ENCODE data around the gene CYRIA.

Gene CYRIA

GRCh38 chr2:16621316-16621715 is 44.3 kb downstream of the CYRIA start:
- H3K4me1 ChIP-seq (ENCODE audit: control insufficient read depth in 1 of 2, insufficient read depth in 1 of 2, low read depth in 1 of 2, low read length in 1 of 2): peaks cover 74 to 75% of the 10 kb centered on the region in 2 experiments
- H3K9me3 ChIP-seq: no peaks in the 10 kb centered on the region
- TF ChIP-seq CTCF (IDR thresholded peaks at IDR 0.05): no peak
- peak overlapping the region; percentile 99 for H3K27ac ChIP-seq
- no peak overlapping the region for H3K4me3 ChIP-seq (ENCODE audit: low read depth in 1 of 2, low read length in 1 of 2)
- no peaks in the 10 kb centered on the region for H3K27me3 ChIP-seq
- H3K36me3 ChIP-seq: peaks cover 66% of the 10 kb centered on the region

GRCh38 chr2:16620590-16620989 is 45.0 kb downstream of the CYRIA start:
- peaks cover 74% of the 10 kb centered on the region for H3K36me3 ChIP-seq
- peak overlapping the region; percentile 99 for H3K27ac ChIP-seq
- H3K4me1 ChIP-seq (ENCODE audit: control insufficient read depth in 1 of 2, insufficient read depth in 1 of 2, low read depth in 1 of 2, low read length in 1 of 2): peaks cover 67% of the 10 kb centered on the region in 2 experiments
- no peak for TF ChIP-seq CTCF (IDR thresholded peaks at IDR 0.05)
- no peak overlapping the region for H3K4me3 ChIP-seq (ENCODE audit: low read depth in 1 of 2, low read length in 1 of 2)
- H3K27me3 ChIP-seq: no peaks in the 10 kb centered on the region
- H3K9me3 ChIP-seq: no peaks in the 10 kb centered on the region

GRCh38 chr2:16619576-16620245 is 45.9 kb downstream of the CYRIA start:
- no peaks in the 10 kb centered on the region for H3K9me3 ChIP-seq
- H3K4me1 ChIP-seq (ENCODE audit: control insufficient read depth in 1 of 2, insufficient read depth in 1 of 2, low read depth in 1 of 2, low read length in 1 of 2): peaks cover 58 to 59% of the 10 kb centered on the region in 2 experiments
- H3K4me3 ChIP-seq (ENCODE audit: low read depth in 1 of 2, low read length in 1 of 2): no peak overlapping the region
- no peak for TF ChIP-seq CTCF (IDR thresholded peaks at IDR 0.05)
- no peaks in the 10 kb centered on the region for H3K27me3 ChIP-seq
- peak overlapping the region; percentile 32 for H3K27ac ChIP-seq
- H3K36me3 ChIP-seq: peaks cover 80% of the 10 kb centered on the region

- Histone ChIP-seq H3K36me3 (peaks cover 85% of the 10 kb centered on the region), H3K27ac (peak overlapping the region; percentile 47)
Observed at GRCh38 chr2:16617282-16618266, 48.1 kb downstream of the CYRIA start.

More at GRCh38 chr2:16617282-16618266, 48.1 kb downstream of the CYRIA start:
- peak; percentile 33 for TF ChIP-seq CTCF (IDR thresholded peaks at IDR 0.05)
- Histone ChIP-seq H3K4me3 (ENCODE audit: low read depth in 1 of 2, low read length in 1 of 2) (no peak overlapping the region), H3K27me3 (no peaks in the 10 kb centered on the region), H3K4me1 (ENCODE audit: control insufficient read depth in 1 of 2, insufficient read depth in 1 of 2, low read depth in 1 of 2, low read length in 1 of 2) (peaks cover 37 to 47% of the 10 kb centered on the region in 2 experiments), H3K9me3 (no peaks in the 10 kb centered on the region)

Measured in neutrophil (primary cell).